Prostate gland (tissue), 2 donors: ENCODE data around the gene CACNA1A.

Experiments used
- POLR2A ChIP-seq: fragments of 450-650 bp; IDR thresholded peaks from one replicate; pipeline ENCODE4 v1.6.1; 2016; ENCODE audit warnings: antibody characterized with exemption, mild to moderate bottlenecking
- POLR2AphosphoS5 ChIP-seq: sonication (generic); formaldehyde crosslinking; IDR thresholded peaks from one replicate; pipeline ENCODE4 v1.6.1; 2017; ENCODE audit warnings: antibody characterized with exemption
- TF ChIP-seq, protein P1 (sequence below), 4 experiments: fragments of 200-600 bp in 2 of 4; fragments of 450-650 bp in 2 of 4; sonication (generic) in 2 of 4; IDR thresholded peaks; 1 replicate in 3 of 4; 2 replicates in 1 of 4; pipeline ENCODE4 v1.5.1; 2016 to 2019; ENCODE audit warnings: antibody characterized with exemption in 4 of 4, mild to moderate bottlenecking in 2 of 4, moderate library complexity in 2 of 4

DNA sequence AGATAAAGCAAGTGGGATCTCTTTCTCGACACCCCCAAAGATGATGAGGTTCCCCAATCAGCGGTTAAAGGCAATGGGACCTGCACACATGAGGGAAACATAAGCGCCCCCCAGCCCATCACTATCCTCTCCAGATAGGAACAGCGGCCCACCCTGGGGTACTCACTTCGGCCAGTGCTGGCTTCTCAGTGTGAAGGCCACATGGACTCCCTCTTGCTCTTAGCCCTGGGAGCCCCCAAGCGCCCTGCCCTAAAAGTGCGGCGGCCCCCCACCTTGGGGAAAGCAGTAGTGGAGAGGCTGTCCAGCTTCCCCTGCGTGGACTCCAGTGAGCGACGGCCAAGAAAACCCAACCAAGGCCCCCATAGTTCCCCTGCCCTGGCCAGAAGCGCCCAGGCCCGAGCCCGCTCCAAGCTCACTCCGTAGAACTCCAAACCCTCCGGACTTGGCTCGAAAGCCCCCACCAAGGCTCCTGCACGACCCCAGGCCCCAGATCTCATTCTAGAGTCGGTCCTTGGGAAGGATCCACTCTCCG is 1.0 kb downstream of the CACNA1A start:
- TF ChIP-seq, protein P1, sequence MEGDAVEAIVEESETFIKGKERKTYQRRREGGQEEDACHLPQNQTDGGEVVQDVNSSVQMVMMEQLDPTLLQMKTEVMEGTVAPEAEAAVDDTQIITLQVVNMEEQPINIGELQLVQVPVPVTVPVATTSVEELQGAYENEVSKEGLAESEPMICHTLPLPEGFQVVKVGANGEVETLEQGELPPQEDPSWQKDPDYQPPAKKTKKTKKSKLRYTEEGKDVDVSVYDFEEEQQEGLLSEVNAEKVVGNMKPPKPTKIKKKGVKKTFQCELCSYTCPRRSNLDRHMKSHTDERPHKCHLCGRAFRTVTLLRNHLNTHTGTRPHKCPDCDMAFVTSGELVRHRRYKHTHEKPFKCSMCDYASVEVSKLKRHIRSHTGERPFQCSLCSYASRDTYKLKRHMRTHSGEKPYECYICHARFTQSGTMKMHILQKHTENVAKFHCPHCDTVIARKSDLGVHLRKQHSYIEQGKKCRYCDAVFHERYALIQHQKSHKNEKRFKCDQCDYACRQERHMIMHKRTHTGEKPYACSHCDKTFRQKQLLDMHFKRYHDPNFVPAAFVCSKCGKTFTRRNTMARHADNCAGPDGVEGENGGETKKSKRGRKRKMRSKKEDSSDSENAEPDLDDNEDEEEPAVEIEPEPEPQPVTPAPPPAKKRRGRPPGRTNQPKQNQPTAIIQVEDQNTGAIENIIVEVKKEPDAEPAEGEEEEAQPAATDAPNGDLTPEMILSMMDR (IDR thresholded peaks at IDR 0.05) = no peak
- TF ChIP-seq POLR2A (no peak), POLR2AphosphoS5 (no peak)
